ENCODE measurements around the gene VEGFC.

VEGFC gene

DNA sequence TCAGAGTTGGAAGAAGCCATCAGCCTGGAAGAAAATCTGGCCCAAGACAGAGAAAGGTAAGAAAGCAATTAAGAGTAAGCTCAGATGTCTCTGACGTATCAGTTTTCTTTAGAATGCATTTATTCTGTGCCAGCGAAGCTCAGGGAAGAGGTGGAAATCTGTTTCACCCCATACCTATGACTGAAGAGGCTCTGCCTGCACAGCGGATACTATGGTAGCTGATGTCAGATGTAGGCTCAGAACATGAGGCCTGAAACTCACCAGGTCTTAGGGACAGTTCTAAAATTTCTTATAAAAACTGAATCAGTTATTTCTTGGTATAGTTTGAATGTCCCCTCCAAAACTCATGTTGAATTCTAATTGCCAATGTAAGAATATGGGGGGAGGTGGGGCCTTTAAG lies 30.9 kb downstream of the VEGFC start:
- no peak for DNase-seq (ENCODE audit: low spot score)

DNA sequence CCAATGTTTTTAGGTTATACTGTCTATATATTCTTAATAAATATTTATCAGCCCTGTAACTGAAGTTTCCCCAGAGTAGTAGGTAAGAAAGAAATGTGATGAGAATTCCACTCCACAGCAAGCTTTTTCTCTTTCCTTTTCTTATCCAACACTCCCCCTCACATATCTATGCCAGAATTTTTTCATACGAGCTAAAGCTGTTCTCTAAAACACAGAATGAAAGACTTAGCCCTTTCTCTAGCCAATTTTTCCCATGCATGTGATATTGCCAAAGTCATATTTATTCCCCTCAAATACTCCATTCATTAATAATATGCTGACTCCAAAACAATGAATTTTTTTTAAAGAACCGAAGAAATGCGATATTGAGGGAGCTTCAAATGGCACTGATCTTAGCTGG lies 32.3 kb downstream of the VEGFC start:
- DNase-seq (ENCODE audit: low spot score) = no peak

DNA sequence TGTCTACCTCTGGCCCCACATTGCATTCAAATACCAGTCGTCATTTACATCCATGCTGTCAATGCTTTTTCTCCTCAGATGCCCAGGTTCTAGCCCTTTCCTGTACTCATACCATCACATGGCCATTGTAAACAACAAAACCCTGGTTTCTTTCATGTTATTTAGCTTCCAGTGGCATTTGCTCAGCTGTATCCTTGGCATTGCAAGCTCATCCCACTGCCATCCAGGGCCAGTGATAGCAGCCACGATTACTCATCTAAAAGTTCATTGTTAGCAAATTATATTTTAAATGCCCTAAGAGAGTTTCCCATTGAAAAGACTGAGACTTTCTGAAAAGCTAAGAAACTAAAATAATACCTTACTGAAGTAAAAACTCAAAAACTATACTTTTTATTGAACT lies 34.0 kb downstream of the VEGFC start:
- DNase-seq (ENCODE audit: low spot score) = no peak

DNA sequence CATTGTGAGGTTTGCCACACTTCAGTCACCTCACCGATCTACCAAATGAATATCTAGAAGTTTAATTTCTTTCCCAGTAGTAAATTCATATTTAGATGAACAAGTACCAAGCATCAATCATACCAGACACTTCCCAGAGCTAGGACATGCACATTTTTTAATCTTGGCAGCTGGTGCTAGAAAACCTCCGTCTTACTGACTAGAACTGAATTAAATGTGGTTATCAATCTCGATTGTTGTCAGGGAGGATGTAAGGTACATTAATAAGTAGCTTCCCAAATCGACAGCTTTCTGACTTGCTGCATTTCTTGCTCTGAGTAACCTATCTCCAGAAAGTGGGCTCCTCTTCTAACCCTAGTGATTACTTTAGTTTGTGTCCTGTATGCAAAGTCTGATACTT lies 34.4 kb downstream of the VEGFC start:
- no peak for DNase-seq (ENCODE audit: low spot score)

DNA sequence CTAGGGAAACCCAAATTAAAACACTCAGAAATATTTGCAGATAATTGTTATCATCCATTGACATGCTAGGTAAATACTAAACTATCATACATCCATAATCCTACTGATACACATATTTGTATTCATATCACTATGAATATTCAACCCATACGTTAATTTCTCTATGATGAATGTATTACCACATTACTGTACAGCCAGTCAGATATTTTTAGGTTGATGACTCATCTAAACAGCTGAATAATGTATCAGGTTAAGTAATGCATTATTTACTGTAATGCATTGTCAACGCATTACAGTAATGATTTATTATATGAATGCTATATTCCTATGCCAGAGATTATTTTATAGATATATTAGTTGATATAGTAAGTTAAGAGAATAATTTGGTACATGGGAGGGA lies 37.1 kb downstream of the VEGFC start:
- DNase-seq (ENCODE audit: low spot score) = no peak

DNA sequence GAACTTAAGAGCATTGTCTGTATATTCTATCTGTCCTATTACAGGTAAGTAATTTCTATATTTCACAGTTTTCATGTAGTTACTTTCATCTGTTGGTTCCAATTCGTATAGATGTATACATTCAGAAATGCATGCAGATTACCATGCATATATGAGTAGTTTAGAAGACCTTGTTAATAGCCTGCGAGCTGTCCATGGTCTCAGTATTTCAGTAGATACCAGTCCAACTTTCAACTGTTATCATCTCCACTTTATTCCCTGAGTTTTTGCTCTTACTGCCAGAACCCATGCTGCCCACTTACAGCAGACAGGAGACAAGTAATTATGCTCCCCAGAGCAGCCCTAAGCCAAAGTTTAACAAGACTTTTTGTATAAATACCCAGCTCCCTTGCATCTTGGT lies 37.7 kb downstream of the VEGFC start:
- no peak for DNase-seq (ENCODE audit: low spot score)

DNA sequence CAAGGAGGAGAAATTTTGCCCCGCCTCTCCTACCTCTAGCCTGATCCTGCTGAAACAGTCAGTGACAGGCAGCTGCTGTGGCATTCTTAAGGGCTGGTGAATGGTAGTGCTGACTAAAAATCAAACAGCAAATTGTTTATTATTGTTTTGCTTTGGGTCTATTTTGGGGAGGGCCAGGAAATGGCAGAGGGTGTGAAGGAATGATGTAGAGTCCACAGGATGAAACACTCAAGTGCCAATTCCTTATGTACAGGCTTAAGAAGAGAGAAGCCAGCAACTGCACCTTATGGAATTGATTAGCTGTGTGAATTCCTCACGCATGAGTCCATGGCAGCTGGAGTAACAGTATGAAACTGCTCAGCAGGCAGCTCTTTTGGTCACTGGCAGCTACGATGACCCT lies 39.7 kb downstream of the VEGFC start:
- DNase-seq (ENCODE audit: low spot score) = no peak

DNA sequence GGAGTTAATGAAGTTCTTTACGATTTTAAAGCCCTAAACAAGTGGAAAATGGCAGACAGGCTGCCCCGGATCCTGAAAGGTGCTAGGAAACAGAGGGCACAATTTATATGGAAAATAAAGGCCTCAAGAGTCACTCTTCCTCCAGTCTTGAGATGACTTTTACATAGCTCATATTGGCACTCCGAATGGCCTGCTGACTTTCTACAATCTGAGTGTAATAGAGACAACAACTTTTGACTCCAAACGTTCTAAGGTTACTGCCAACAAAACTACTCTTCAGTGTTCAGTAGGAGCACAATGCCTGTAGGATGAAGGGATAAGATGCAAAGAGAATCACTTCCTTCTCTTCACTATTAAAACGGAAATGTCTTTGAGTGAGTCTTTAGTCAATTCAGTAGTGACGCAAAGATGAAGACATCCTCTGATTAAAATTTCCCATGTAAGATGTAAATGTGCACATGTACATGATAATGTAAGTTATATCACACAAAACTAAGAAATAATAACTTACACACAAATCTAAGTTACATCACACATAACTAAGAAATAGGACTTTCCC lies 40.5 kb downstream of the VEGFC start:
- DNase-seq (ENCODE audit: low spot score) = no peak

DNA sequence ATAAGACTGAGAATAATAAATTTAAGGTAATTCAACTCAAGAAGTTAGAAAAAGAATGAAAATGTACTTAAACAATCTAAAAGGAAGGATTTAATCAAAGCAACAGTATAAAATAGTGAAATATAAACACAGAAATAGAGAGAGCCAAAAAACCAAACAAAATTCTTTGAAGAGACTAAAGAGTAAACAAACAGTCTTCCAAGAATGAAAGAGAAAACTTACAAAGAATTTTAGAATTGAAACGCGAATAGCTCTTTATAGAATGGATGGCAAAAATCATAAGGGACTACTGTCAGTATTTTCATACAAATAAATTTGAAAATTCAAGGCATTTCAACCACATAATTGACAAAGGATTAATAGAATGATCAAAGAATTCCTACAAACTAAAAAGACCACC lies 41.7 kb downstream of the VEGFC start:
- no peak for DNase-seq (ENCODE audit: low spot score)

DNA sequence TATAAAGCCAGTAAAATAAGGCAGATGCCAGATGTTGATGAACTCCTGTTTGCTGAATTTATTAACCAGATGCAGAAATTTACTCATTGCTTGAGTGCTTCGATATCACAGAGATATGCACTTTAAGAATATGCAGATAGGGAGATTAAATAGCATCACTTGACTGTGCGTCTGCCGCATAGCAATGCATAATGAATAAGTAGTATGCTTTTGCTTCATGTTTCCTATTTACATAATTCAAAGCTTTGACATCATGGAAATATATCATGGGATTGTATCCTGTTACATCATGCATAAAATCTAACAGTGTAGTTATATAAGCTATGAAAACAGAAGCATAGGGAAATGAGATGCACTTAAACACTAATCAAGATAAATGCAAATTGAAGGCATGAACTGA lies 45.9 kb downstream of the VEGFC start:
- no peak for DNase-seq (ENCODE audit: low spot score)

DNA sequence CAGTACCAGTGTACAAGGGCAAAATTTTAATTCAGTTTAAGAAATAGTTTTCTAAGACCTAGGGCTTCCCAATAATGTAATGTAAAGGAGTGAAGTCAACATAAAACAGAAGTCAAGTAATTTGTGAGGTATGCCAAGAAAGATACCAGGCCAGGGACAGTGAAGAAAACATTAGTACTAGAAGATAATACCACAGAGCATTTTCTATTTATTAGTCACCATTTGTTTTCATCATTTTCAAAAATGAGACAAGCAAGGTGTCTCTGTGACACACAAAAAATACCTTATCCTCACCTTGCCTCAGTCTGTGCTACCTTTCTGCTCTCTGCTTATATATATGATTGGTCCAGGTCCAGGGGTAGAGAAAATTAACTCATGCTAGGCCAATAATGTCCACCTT lies 46.8 kb downstream of the VEGFC start:
- DNase-seq (ENCODE audit: low spot score) = no peak

DNA sequence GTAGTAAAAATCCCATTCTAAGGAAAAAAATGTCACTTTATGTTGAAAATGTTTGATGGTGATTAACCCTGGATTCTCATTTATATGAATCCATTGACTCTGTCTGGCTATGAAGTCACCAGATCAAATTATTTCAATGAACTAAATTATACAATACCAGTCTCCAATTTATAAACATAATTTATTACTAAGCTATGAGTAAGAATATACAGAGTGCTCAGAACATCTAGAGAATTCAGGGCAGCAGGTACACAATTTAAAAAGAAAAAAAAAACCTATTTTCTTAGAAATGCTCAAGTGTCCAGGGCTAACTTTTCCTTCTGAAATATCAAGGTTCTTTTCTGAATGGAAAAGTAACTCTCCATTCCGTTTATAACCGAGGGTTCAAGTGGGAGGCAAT lies 48.6 kb downstream of the VEGFC start:
- no peak for DNase-seq (ENCODE audit: low spot score)

DNA sequence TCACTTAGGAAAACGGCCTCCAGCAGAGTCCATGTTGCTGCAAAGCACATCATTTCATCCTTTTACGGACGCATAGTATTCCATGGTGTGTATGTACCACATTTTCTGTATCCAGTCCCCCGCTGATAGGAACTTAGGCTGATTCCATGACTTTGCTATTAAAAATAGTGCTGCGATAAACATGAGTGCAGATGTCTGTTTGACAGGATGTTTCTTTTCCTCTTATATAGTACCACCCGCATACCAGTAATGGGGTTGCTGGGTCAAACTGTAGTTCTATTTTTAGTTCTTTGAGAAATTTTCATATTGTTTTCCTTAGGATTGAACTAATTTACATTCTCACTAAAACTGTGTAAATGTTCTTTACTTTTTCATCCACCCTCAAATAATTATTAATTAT lies 50.5 kb downstream of the VEGFC start:
- no peak for DNase-seq (ENCODE audit: low spot score)

DNA sequence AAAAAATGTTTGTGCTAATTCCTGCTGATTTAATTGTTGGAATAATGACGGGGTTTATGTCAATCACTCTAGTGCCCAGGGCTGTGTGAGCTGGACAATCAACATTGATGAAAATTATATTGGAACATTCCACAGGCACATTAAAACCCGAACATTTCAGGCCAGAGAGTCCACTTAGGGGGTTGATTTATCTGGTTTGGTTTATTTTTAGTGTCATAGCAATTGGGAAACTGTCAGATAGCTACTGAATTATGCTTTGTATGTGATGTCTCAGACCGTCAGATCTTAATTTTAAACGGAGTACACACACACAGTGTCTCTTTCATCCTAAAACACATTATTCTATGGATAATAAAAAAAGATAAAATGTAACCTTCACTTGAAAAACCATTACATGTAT lies 51.5 kb downstream of the VEGFC start:
- DNase-seq (ENCODE audit: low spot score) = no peak

DNA sequence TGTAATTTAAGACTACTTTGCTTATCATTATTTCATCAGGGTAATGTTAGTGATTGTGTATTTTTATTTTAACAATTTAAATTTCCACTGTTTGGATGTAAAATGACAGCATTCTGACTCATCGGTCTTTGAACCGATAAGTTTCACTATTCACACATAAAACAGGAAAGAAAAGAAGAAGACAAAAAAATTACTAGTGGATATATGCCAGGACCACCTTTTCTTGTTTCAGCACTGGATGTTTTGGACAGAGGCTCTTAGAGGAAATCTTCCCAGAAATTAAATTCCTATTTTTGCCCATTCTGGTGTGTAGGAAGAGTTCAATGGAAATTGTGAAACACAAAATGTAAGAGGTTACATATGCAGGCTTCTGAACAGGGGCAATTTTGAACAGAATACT lies 57.4 kb downstream of the VEGFC start:
- DNase-seq (ENCODE audit: low spot score) = no peak

DNA sequence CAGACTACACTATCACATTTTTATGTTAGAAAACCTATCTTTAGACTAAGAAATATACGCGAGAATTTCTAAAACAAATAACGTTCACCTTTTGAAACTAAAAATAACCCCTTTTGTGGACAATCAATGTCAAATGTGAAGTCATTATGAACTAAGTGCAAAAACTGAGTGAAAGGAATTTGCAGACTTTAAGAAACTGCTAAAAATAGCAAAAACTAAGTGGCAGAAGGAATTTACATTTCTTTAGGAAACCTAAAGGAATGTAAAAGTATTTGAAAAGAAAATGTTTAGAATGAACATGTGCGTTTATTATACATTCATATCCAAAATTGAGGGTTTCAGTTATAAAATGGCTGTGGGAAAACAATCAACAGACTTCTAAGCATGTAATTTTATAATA lies 58.3 kb downstream of the VEGFC start:
- no peak for DNase-seq (ENCODE audit: low spot score)

DNA sequence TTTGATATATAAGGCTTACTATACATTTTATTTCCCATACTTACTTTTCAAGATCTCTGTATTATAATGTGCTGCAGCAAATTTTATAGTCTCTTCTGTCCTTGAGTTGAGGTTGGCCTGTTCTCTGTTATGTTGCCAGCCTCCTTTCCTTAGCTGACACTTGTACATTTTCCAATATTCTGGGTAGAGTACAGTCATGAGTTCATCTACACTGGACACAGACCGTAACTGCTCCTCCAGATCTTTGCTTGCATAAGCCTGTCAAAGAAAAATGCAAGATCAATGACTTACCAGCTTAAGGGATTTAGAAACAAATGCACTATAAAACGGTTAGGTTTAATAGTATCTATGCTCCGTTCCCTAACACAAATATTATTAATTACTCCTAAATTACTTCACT lies 63.2 kb downstream of the VEGFC start:
- DNase-seq (ENCODE audit: low spot score) = no peak

DNA sequence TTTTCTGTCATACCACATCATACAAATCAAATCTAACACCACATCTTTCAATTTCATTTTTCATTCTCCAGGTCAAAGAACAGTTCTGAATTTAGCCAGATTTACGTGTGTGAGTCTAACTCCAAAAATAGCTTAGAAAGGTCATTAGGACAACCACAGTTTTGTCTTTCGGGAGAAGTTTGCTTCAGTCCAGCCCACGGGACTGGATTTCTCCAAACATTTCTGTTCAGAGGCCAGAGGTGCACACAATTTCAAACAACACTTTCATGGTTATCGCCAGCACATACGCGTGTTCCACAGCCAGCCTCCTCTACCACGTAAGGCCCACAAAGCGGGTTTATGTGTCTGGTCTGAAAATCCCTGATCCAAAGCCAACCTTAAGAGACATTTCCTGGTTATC lies 65.9 kb downstream of the VEGFC start:
- DNase-seq (ENCODE audit: low spot score) = no peak

DNA sequence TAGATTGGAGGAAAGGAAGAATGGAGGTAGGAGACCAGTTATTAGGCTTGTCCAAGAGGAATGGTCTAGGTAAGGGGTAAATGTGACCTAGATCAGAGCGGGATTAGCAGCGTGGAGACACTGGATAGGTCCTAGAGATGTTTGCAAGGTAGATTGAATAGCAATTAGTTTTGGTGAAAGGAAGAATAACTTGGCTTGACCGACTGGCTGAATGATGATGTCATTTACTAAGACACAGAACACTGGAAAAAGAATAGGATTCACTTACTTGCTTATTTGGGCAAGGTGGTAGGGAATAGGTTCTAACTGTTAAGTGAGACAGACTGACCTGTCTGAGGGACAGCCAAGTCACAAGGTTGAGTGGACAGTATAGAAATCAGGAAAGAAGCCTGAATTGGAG lies 71.3 kb downstream of the VEGFC start:
- DNase-seq (ENCODE audit: low spot score) = no peak

DNA sequence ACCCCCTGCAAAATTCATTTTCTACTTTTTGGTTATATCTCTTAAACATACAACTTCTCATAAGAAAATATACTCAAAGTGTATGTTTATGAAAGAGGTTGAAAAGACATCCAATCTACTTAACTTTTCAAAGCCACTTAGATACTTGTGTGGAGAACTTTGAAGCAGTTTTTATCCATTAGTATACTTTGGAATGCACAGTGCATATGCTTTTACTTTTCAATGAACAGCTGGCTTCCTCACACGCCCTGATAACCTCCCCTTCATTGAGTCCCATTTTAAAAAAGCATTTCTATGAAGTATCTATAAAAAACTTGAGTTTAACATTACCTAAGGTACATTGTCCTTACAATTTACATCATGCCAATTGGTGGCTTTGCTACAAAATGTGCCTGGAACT lies 73.8 kb downstream of the VEGFC start:
- DNase-seq (ENCODE audit: low spot score) = no peak

DNA sequence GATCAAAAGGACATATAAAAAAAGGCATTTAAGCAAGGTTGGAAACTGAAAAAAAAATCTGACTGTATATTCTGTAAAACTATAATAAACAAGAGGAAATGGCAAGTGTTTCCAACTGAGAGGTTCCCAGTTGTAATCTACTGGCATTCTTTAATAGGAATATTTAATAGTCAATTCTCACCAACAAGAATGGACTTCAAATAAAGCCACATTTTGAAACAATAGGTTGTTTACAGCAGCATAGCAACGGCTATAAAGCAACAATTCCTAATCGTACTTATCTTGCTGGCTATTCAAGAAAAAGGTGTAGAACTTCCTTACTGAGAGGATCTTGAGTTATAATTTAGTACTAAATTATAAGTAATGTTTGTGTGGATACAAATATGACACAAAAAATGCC lies 75.5 kb downstream of the VEGFC start:
- no peak for DNase-seq (ENCODE audit: low spot score)

DNA sequence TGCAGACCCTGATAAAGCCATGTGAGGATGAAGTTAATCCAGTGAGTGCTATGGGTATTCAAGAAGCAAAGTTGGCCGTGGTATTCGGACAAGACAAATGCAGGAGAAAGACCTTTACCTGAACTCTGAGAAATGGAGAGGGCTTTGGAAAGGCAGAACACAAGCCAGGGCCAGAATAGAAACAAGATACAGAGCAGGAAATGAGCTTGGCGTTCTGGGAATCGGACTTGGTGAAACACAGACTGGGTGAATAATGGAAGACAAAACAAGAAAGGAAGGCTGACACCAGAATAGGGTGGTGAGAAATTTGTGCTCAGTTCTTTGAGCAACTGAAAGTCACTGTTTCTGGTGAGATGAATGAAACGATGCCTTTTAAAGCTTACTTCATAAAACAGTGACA lies 83.3 kb downstream of the VEGFC start:
- no peak for DNase-seq (ENCODE audit: low spot score)

DNA sequence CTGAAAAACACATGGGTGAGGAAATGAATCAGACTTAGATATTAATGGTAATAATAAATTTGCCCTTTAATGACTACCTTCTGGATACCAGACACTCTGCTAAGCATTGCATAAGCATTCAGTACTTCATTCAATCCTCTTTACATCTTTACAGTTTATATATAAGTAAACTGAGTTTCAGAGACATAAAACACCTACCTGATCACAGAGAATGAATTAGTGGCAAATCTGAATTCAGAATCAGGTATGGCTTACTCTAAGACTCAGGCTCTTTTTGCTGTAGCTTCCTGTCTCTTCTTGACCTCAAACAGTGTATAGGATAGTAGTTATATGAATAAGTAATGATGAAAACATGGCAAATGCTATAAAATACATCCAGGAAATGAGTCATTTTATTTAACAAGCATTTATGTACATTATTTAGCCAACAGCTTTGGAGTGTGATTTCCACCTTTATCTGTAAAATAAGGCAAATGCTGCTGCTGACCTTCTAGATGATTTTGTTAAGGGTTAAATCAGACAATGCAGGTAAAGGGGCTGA lies 83.9 kb downstream of the VEGFC start:
- no peak for DNase-seq (ENCODE audit: low spot score)

DNA sequence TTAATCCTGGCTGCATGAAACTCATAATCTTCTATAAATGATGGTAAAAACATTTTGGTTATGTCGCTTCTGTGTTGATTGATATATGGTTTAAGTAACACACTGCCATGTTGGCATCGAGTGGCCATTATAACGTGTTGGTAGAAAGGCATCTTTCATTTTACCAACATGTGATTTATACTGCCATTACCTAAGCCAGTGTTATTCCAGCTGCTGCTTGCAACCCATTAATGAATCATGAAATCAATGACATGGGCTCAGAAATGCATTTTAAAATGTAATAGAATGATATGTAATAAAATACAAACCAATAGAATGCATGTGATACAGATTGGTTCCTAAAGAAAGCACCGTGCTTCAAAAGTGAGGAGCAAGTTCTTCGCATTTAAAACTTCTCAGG lies 102.0 kb downstream of the VEGFC start:
- DNase-seq (ENCODE audit: low spot score) = no peak

DNA sequence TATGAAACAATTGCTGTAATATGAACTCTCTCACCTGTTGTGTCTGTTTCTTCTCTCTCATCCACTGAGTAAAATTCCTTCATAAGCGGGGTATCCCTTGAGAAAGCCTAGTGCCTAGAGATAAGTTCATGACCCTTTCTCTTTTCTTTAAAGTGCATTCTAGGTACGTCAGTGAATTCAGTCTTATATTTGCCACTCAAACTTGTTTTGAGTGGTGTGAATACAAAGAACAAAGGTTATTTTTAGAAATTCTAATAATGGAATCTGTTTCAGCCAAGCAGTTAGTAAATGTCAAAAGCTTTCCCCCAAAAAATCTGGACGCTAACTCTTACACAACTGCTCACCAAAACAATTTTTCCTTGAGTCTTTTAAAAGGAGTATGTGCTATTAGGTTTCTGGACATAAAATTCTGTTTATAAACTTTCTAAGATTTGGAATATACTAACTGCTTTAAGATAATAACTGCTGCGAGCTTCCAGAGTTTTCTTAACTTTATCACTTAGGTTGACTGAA lies 112.0 kb downstream of the VEGFC start:
- DNase-seq (ENCODE audit: low spot score) = no peak

Data from HuH-7 (cell line).